ENCODE measurements around the gene PAQR9. TPM values are rescaled to one million over a fixed set of nuclear protein-coding genes. Genes with fewer than 3 reads are reported as not detected.

Gene PAQR9
- total and polyA plus RNA-seq, 9 of the 15 experiments (the other 6 are each of a cell fraction or from before 2014, with no cell fraction given) = 0.04 to 0.58 (median 0.22) TPM

DNA sequence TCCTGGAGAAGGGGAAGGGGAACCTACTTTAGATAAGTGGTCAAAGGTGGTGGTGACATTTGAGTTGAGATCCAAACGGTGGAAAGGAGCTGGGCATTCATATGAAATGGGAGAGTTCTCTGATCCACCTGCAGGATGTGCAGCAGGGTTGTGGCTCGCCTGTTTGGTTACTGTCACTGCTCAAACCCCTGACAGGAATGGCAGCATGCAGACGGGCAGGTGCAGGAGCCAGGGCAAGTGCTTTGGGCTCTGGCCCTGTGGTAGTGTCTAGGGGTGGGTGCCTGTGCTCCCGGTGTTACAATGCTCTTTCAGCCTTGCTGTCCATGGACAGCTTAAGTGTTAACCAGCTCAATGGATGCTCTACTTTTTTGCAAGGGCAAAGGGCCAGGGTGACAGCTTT is 18.5 kb downstream of the PAQR9 start:
- Histone ChIP-seq H3K36me3 (ENCODE audit: control insufficient read depth, insufficient read depth, low read length) (no peaks in the 10 kb centered on the region), H3K9me1 (ENCODE audit: control insufficient read depth, insufficient read depth, low read length) (no peaks in the 10 kb centered on the region), H3K9ac (ENCODE audit: insufficient read depth in 1 of 2, low read depth in 2 of 2, low read length in 2 of 2) (no peak overlapping the region), H3K4me2 (ENCODE audit: insufficient read depth, low read length) (no peak overlapping the region), H3K79me2 (ENCODE audit: control insufficient read depth, insufficient read depth, low read length) (no peaks in the 10 kb centered on the region), H2AFZ (ENCODE audit: low read depth, low read length) (0 out of 2 replicates have a peak overlapping the region, but pooled peaks have one; percentile 60), H3K27ac (ENCODE audit: extremely low read depth, low read depth, low read length) (no peak overlapping the region), H3K27me3 (ENCODE audit: control insufficient read depth in 2 of 2, insufficient read depth in 2 of 2, low read length in 2 of 2) (no peaks in the 10 kb centered on the region), H3K4me3 (no peak overlapping the region), H3K4me1 (replicated peaks in 1 of 2; ENCODE audit: control insufficient read depth in 2 of 2, insufficient read depth in 2 of 2, low read length in 2 of 2) (peaks cover 0 to 5% of the 10 kb centered on the region in 2 experiments; a peak in 1 of 5 replicates), H3K9me3 (replicated peaks; ENCODE audit: control insufficient read depth, insufficient read depth, low read depth, low read length) (no peaks in the 10 kb centered on the region), H4K20me1 (replicated peaks; ENCODE audit: control insufficient read depth, insufficient read depth, low read length) (no peaks in the 10 kb centered on the region)
- intact Hi-C loops (cut with micrococcal nuclease) (no loop called here), in situ Hi-C loops (cut with MboI) (no loop called here)
- CTCF ChIA-PET (ENCODE audit: low intra/inter-chr PET ratio) = no interaction called here
- DNase-seq (ENCODE audit: extremely low read depth in 1 of 4, low spot score in 3 of 4) = no peak
- BruUV-seq (replicated peaks) = no TSS peak
- WGBS (ENCODE audit: insufficient coverage, low coverage, missing lambda C conversion rate) = 28% methylated on average over 4 of the region's 4 CpGs
- POLR2A ChIA-PET = interaction anchor here (1.6 kb wide), 1 partner anchor 8 kb away, joined by 6 read pairs; no protein-coding TSS in a partner anchor
- no peak for FAIRE-seq
- no peak for TF ChIP-seq ESRRA (IDR thresholded peaks at IDR 0.05; ENCODE audit: borderline replicate concordance, low read depth)
- TF ChIP-seq JUN (IDR thresholded peaks at IDR 0.05; ENCODE audit: borderline replicate concordance, low read depth, low read length) = no peak
- no peak for TF ChIP-seq JUN (CRISPR knock-in tag; IDR thresholded peaks at IDR 0.05; ENCODE audit: borderline replicate concordance)
- no peak for TF ChIP-seq ZC3H8 (IDR thresholded peaks at IDR 0.05)
- TF ChIP-seq ADNP (tag; IDR thresholded peaks at IDR 0.05) = no peak
- no peak for TF ChIP-seq ZNF239 (CRISPR knock-in tag; IDR thresholded peaks at IDR 0.05)
- TF ChIP-seq ZNF316 (IDR thresholded peaks at IDR 0.05) = no peak
- TF ChIP-seq UBTF (IDR thresholded peaks at IDR 0.05; ENCODE audit: borderline replicate concordance in 1 of 2, low read depth in 2 of 2, low read length in 2 of 2) = no peak
- no peak for TF ChIP-seq SRSF7 (optimal IDR thresholded peaks at IDR 0.05; ENCODE audit: low read depth, low read length)
- TF ChIP-seq POLR2AphosphoS5 (IDR thresholded peaks at IDR 0.05; ENCODE audit: control insufficient read depth, insufficient read depth, low read depth, low read length) = no peak
- no peak for TF ChIP-seq KHSRP (IDR thresholded peaks at IDR 0.05)
- ATAC-seq = no peak; the same call in 2 of the 3 replicates

All from K562 (cell line).